Measurements from ENCODE around the gene TMEM200B. TPM values are rescaled to one million over a fixed set of nuclear protein-coding genes. Genes with fewer than 3 reads are reported as not detected.

Gene TMEM200B
- total and polyA plus RNA-seq, 7 donors: 0.23 to 32.6 (median 24.6) TPM

DNA sequence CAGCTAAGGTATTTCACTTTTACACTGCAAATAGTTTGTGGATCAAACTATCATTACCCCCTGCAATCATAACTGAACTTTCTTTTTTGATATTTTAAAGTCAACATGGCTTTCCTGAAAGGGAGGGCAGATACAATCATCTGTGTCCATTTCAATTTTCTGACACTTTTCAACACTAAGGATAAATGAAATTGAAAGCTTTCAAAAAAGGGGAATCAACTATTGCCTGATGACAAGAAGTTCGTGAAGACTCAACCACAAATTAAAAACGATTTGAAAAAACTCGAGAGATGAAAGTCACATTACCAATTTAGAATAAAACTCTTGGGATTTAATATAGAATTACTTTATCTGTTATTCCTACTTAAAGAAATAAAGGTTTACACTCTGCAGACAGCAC, 46.3 kb upstream of the TMEM200B start:
- WGBS, 2 donors: 63 to 75% methylated on average over 3 of the region's 3 CpGs
- Histone ChIP-seq H3K4me1 (peaks cover 0 to 49% (median 39%) of the 10 kb centered on the region in 4 donors), H3K9me3 (no peaks in the 10 kb centered on the region), H3K36me3 (peaks cover 0 to 33% (median 11%) of the 10 kb centered on the region in 4 donors), H3K27ac (no peak overlapping the region), H3K4me3 (no peak overlapping the region), H3K27me3 (no peaks in the 10 kb centered on the region)
- DNase-seq: no peak
- intact Hi-C loops (cut with DNase I): loop anchor here (10.0 kb wide), 1 partner anchor 115 kb away; no protein-coding TSS in a partner anchor
- no peak for TF ChIP-seq POLR2AphosphoS5 (IDR thresholded peaks at IDR 0.05)
- no peak for TF ChIP-seq POLR2A (IDR thresholded peaks at IDR 0.05)
- no peak for TF ChIP-seq EP300 (IDR thresholded peaks at IDR 0.05)
- TF ChIP-seq, protein P1, sequence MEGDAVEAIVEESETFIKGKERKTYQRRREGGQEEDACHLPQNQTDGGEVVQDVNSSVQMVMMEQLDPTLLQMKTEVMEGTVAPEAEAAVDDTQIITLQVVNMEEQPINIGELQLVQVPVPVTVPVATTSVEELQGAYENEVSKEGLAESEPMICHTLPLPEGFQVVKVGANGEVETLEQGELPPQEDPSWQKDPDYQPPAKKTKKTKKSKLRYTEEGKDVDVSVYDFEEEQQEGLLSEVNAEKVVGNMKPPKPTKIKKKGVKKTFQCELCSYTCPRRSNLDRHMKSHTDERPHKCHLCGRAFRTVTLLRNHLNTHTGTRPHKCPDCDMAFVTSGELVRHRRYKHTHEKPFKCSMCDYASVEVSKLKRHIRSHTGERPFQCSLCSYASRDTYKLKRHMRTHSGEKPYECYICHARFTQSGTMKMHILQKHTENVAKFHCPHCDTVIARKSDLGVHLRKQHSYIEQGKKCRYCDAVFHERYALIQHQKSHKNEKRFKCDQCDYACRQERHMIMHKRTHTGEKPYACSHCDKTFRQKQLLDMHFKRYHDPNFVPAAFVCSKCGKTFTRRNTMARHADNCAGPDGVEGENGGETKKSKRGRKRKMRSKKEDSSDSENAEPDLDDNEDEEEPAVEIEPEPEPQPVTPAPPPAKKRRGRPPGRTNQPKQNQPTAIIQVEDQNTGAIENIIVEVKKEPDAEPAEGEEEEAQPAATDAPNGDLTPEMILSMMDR (IDR thresholded peaks at IDR 0.05): no peak

DNA sequence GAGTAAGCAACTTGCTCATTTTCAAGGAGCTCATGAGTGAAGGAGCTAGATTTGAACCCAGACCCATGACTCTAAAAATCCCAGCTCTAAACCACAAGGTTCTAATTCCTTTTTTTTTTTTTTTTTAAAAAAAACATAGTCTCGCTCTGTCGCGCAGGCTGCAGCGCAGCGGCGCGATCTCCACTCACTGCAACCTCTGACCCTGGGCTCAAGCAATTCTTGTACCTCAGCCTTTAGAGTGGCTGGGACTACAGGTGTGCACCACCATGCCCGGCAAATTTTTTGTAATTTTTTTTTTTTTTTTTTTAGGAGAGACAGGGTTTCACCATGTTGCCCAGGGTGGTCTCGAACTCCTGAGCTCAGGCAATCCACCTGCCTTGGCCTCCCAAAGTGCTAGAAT, 44.2 kb upstream of the TMEM200B start:
- Histone ChIP-seq H3K27ac (no peak overlapping the region), H3K9me3 (no peaks in the 10 kb centered on the region), H3K27me3 (no peaks in the 10 kb centered on the region), H3K4me3 (no peak overlapping the region), H3K4me1 (peaks cover 0 to 62% (median 49%) of the 10 kb centered on the region in 4 donors), H3K36me3 (peaks cover 0 to 45% (median 11%) of the 10 kb centered on the region in 4 donors)
- 97% methylated on average over 9 of the region's 9 CpGs for WGBS, 2 donors
- TF ChIP-seq POLR2AphosphoS5 (IDR thresholded peaks at IDR 0.05) (no peak), POLR2A (IDR thresholded peaks at IDR 0.05) (no peak), EP300 (IDR thresholded peaks at IDR 0.05) (no peak)
- TF ChIP-seq, protein P1 (IDR thresholded peaks at IDR 0.05): no peak
- no peak for DNase-seq
- intact Hi-C loops (cut with DNase I): no loop called here

DNA sequence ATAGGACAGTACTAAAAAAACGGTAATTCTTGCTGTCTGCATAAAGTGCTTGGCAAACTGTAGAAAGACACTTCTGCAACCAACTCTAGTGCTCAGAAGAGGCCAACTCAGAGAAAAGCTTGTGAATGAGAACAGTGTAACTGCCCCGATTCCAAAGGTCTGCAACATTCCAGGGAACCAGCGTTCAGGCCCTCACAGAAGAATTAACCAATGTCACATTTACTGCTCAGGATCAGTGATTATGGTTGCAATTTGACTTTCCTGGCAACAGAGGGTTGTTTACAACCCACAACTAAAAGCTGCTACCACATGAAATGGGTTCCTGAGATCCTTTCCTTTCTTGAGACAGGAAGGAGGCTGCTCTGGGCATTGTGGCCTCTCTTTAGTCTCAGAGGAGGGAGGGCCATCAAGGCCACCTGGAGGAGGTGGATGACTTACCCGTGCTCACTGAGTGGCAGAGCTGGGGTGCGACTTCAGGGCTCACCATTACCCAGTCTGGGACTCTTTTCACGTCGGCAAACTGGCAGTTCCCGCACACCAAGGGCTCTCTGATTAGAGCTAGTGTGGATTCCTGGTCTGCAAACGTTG, 42.7 kb upstream of the TMEM200B start:
- no peak overlapping the region for H3K27ac ChIP-seq
- no peak overlapping the region for H3K4me3 ChIP-seq
- H3K27me3 ChIP-seq: no peaks in the 10 kb centered on the region
- DNase-seq: no peak
- intact Hi-C loops (cut with DNase I): no loop called here
- WGBS, 2 donors: 20 to 53% methylated on average over 9 of the region's 9 CpGs
- H3K9me3 ChIP-seq: no peaks in the 10 kb centered on the region
- TF ChIP-seq POLR2A (IDR thresholded peaks at IDR 0.05): no peak
- TF ChIP-seq, protein P1 (IDR thresholded peaks at IDR 0.05): no peak
- TF ChIP-seq POLR2AphosphoS5 (IDR thresholded peaks at IDR 0.05): no peak
- no peak for TF ChIP-seq EP300 (IDR thresholded peaks at IDR 0.05)
- peaks cover 0 to 45% (median 11%) of the 10 kb centered on the region in 4 donors for H3K36me3 ChIP-seq
- peaks cover 0 to 73% (median 61%) of the 10 kb centered on the region in 4 donors for H3K4me1 ChIP-seq

DNA sequence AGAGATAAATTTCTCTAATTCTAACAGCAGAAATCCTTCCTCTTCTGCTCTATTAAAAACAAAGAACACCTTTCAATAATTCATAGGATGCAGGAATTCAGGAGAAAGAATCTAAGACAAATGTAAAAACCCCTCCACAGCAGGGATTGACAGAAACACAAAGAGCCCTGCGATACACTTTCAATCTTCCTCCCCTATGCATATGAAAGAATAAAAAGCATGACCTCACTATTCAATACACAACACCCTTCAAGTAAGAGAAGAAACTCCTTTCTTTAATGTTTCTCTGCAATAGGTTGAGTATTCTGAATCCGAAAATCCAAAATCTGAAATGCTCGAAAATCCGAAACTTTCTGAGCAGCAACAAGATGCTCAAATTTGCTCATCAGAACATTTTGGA, 40.9 kb upstream of the TMEM200B start:
- intact Hi-C loops (cut with DNase I): no loop called here
- DNase-seq: no peak
- Histone ChIP-seq H3K4me3 (no peak overlapping the region), H3K4me1 (peaks cover 0 to 68% (median 52%) of the 10 kb centered on the region in 4 donors), H3K27ac (no peak overlapping the region), H3K36me3 (peaks cover 0 to 58% (median 11%) of the 10 kb centered on the region in 4 donors), H3K27me3 (no peaks in the 10 kb centered on the region), H3K9me3 (no peaks in the 10 kb centered on the region)
- TF ChIP-seq, protein P1 (IDR thresholded peaks at IDR 0.05): no peak
- no peak for TF ChIP-seq EP300 (IDR thresholded peaks at IDR 0.05)
- no peak for TF ChIP-seq POLR2AphosphoS5 (IDR thresholded peaks at IDR 0.05)
- no peak for TF ChIP-seq POLR2A (IDR thresholded peaks at IDR 0.05)
- WGBS, 2 donors: 90 to 95% methylated on average over 4 of the region's 4 CpGs
